H9 (cell line): ENCODE data around the gene NLRP1. TPM values are rescaled to one million over a fixed set of nuclear protein-coding genes. Genes with fewer than 3 reads are reported as not detected.

Experiments used
- DNase-seq: peaks from one replicate; pipeline ENCODE4 v3.0.0-alpha.2; 2017
- H2AFZ ChIP-seq: one replicate; pipeline ENCODE4 v1.6.1; 2013; ENCODE audit warnings: mild to moderate bottlenecking, low read length, control low read depth, moderate library complexity
- H2AK5ac ChIP-seq: 2 replicates; pipeline ENCODE4 v1.6.1; 2013; ENCODE audit warnings: low read length, control low read depth, mixed read lengths; ENCODE audit not compliant: insufficient read length
- H2BK120ac ChIP-seq: one replicate; pipeline ENCODE4 v1.6.1; 2013; ENCODE audit warnings: low read depth, mild to moderate bottlenecking, low read length, control low read depth, inconsistent platforms; ENCODE audit not compliant: poor library complexity, severe bottlenecking
- H2BK12ac ChIP-seq: 2 replicates; pipeline ENCODE4 v1.6.1; 2013; ENCODE audit warnings: low read length, control low read depth, mixed read lengths, low read depth; ENCODE audit not compliant: insufficient read length
- H2BK15ac ChIP-seq: 2 replicates; pipeline ENCODE4 v1.6.1; 2013; ENCODE audit warnings: low read depth, low read length, control low read depth
- H2BK20ac ChIP-seq: one replicate; pipeline ENCODE4 v1.6.1; 2013; ENCODE audit warnings: low read depth, mild to moderate bottlenecking, low read length, control low read depth, inconsistent platforms; ENCODE audit not compliant: poor library complexity, severe bottlenecking
- H2BK5ac ChIP-seq: 2 replicates; pipeline ENCODE4 v1.6.1; 2013; ENCODE audit warnings: low read length, control low read depth, mixed read lengths; ENCODE audit not compliant: insufficient read length
- H3K14ac ChIP-seq: 2 replicates; pipeline ENCODE4 v1.6.1; 2013; ENCODE audit warnings: low read length, control low read depth; ENCODE audit not compliant: insufficient read depth
- H3K18ac ChIP-seq: 2 replicates; pipeline ENCODE4 v1.6.1; 2013; ENCODE audit warnings: low read depth, mild to moderate bottlenecking, mixed read lengths, low read length, control low read depth; ENCODE audit not compliant: insufficient read length
- H3K23ac ChIP-seq: 2 replicates; pipeline ENCODE4 v1.6.1; 2013; ENCODE audit warnings: low read length, control low read depth, mixed read lengths, low read depth; ENCODE audit not compliant: insufficient read length
- H3K23me2 ChIP-seq: 2 replicates; pipeline ENCODE4 v1.6.1; 2013; ENCODE audit warnings: low read depth, mild to moderate bottlenecking, mixed read lengths, low read length, control low read depth; ENCODE audit not compliant: insufficient read length, poor library complexity, severe bottlenecking
- H3K27ac ChIP-seq: 2 replicates; pipeline ENCODE4 v1.5.1; 2013; ENCODE audit warnings: low read length, control low read depth, mixed read lengths, low read depth; ENCODE audit not compliant: insufficient read length
- H3K27me3 ChIP-seq: 2 replicates; pipeline ENCODE4 v1.6.1; 2013; ENCODE audit warnings: low read length, control low read depth, inconsistent platforms; ENCODE audit not compliant: insufficient read depth
- H3K4ac ChIP-seq: 2 replicates; pipeline ENCODE4 v1.6.1; 2013; ENCODE audit warnings: low read depth, mild to moderate bottlenecking, control low read depth, inconsistent platforms, low read length, moderate library complexity
- H3K4me1 ChIP-seq: 2 replicates; pipeline ENCODE4 v1.6.1; 2013; ENCODE audit warnings: low read length, control low read depth, inconsistent platforms; ENCODE audit not compliant: insufficient read depth
- H3K4me2 ChIP-seq: 2 replicates; pipeline ENCODE4 v1.6.1; 2013; ENCODE audit warnings: low read length, control low read depth, mixed read lengths; ENCODE audit not compliant: insufficient read length, insufficient read depth
- H3K56ac ChIP-seq: 2 replicates; pipeline ENCODE4 v1.6.1; 2013; ENCODE audit warnings: low read depth, mild to moderate bottlenecking, mixed read lengths, low read length, control low read depth; ENCODE audit not compliant: insufficient read length
- H3K79me1 ChIP-seq: 2 replicates; pipeline ENCODE4 v1.6.1; 2013; ENCODE audit warnings: low read depth, mild to moderate bottlenecking, moderate library complexity, low read length, control low read depth, inconsistent platforms; ENCODE audit not compliant: insufficient read depth, poor library complexity, severe bottlenecking
- H3K79me2 ChIP-seq: 2 replicates; pipeline ENCODE4 v1.6.1; 2013; ENCODE audit warnings: low read length, control low read depth, inconsistent platforms; ENCODE audit not compliant: insufficient read depth
- H3K9ac ChIP-seq: 2 replicates; pipeline ENCODE4 v1.6.1; 2013; ENCODE audit warnings: low read length, control low read depth, mixed read lengths; ENCODE audit not compliant: insufficient read length; ENCODE audit errors: extremely low read depth
- H3K9me3 ChIP-seq: one replicate; pipeline ENCODE4 v1.6.1; 2013; ENCODE audit warnings: low read depth, low read length, inconsistent platforms; ENCODE audit not compliant: control insufficient read depth
- H3T11ph ChIP-seq: one replicate; pipeline ENCODE4 v1.6.1; 2013; ENCODE audit warnings: mild to moderate bottlenecking, low read length, control low read depth, inconsistent platforms
- H4K20me1 ChIP-seq: one replicate; pipeline ENCODE4 v1.6.1; 2013; ENCODE audit not compliant: control insufficient read depth, insufficient read length, insufficient read depth
- H4K5ac ChIP-seq: 2 replicates; pipeline ENCODE4 v1.6.1; 2013; ENCODE audit warnings: low read depth, mild to moderate bottlenecking, mixed read lengths, low read length, control low read depth; ENCODE audit not compliant: insufficient read length
- H4K8ac ChIP-seq: replicated peaks from 2 replicates; pipeline ENCODE4 v1.6.1; 2013; ENCODE audit warnings: low read length, control low read depth, mixed read lengths, low read depth; ENCODE audit not compliant: insufficient read length
- H4K91ac ChIP-seq: 2 replicates; pipeline ENCODE4 v1.6.1; 2013; ENCODE audit warnings: low read depth, mild to moderate bottlenecking, moderate library complexity, mixed read lengths, low read length, control low read depth; ENCODE audit not compliant: insufficient read length
- H3K27ac Mint-ChIP-seq, 3 experiments: 2 replicates in 2 of 3; 3 replicates in 1 of 3; pipeline ENCODE4 v1.8.0; 2020 to 2021; ENCODE audit warnings: mixed read lengths in 3 of 3, mild to moderate bottlenecking in 1 of 3, moderate library complexity in 1 of 3
- H3K27me3 Mint-ChIP-seq: 2 replicates; pipeline ENCODE4 v1.8.0; 2021; ENCODE audit warnings: low read depth, mild to moderate bottlenecking, moderate library complexity, mixed read lengths
- H3K36me3 Mint-ChIP-seq, 3 experiments: 2 replicates in 2 of 3; 3 replicates in 1 of 3; pipeline ENCODE4 v1.8.0; 2020 to 2021; ENCODE audit warnings: low read depth in 3 of 3, mixed read lengths in 3 of 3; ENCODE audit not compliant: insufficient read depth in 1 of 3
- H3K4me1 Mint-ChIP-seq, 2 experiments: 2 replicates each; pipeline ENCODE4 v1.8.0; 2020; ENCODE audit warnings: mixed read lengths in 2 of 2
- H3K4me3 Mint-ChIP-seq, 2 experiments: 2 replicates in 1 of 2; 3 replicates in 1 of 2; pipeline ENCODE4 v1.8.0; 2020 to 2021; ENCODE audit warnings: mild to moderate bottlenecking in 2 of 2, mixed read lengths in 2 of 2, moderate library complexity in 1 of 2
- H3K9me3 Mint-ChIP-seq, 2 experiments: 2 replicates in 1 of 2; 3 replicates in 1 of 2; pipeline ENCODE4 v1.8.0; 2020; ENCODE audit warnings: mild to moderate bottlenecking in 2 of 2, mixed read lengths in 2 of 2, moderate library complexity in 1 of 2
- CTCF ChIP-seq: fragments of 200-600 bp; sonication (generic); conservative IDR thresholded peaks from 3 replicates; pipeline ENCODE4 v1.8.0; 2021; ENCODE audit warnings: antibody characterized with exemption, mild to moderate bottlenecking
- WGBS: extraction: QIAGEN DNeasy Blood & Tissue Kit; methylation state at CpG from one replicate; pipeline ENCODE4 v1.1.7; 2013; ENCODE audit warnings: missing lambda C conversion rate, low lambda C conversion rate, mixed read lengths; ENCODE audit not compliant: insufficient read length; ENCODE audit errors: extremely low coverage; 5-methylcytosine and 5-hydroxymethylcytosine counted together
- total RNA-seq: library from RNA; stranded (reverse); gene quantifications from 2 replicates; pipeline ENCODE4 v1.2.1, GENCODE V29; 2021

Gene NLRP1
- total RNA-seq, 1 experiment from 2014 or later, result 12.1 TPM

DNA sequence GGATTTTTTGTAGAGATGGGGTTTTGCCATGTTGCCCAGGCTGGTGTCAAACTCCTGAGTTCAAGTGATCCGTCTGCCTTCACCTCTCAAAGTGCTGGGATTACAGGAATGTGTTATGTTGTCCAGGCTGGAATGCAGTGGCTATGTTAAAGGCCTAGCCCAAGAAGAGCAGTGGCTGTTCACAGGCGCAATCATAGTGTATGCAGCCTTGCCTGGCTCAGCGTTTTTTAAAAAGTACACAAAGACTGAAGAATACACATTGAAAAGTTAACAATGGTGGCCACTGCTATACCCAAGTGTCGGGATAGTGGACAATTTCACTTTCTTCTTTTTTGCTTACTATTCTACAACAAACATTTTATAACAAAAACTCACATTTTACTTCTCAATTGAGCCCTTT, 105.3 kb downstream of the NLRP1 start:
- no peaks in the 10 kb centered on the region for H3K79me2 ChIP-seq

More for the DNA sequence above, 105.3 kb downstream of the NLRP1 start:
- H3K23ac ChIP-seq, result no peak overlapping the region
- H4K20me1 ChIP-seq, result no peaks in the 10 kb centered on the region
- H2AFZ ChIP-seq, result no peak overlapping the region
- no peak overlapping the region for H3K56ac ChIP-seq
- H3K27me3 ChIP-seq, result no peaks in the 10 kb centered on the region
- no peak overlapping the region for H3K18ac ChIP-seq
- H3K36me3 Mint-ChIP-seq, result peaks cover 55 to 92% (median 91%) of the 10 kb centered on the region in 3 experiments
- H3K14ac ChIP-seq, result no peak overlapping the region
- H3K27me3 Mint-ChIP-seq, result no peaks in the 10 kb centered on the region
- H2BK15ac ChIP-seq, result no peak overlapping the region
- H2BK120ac ChIP-seq, result no peak overlapping the region
- no peak overlapping the region for H4K8ac ChIP-seq
- no peaks in the 10 kb centered on the region for H3K4me1 Mint-ChIP-seq
- H3K4me3 Mint-ChIP-seq, result no peak overlapping the region
- no peak overlapping the region for H3K9ac ChIP-seq
- H3K79me1 ChIP-seq, result peaks cover 3% of the 10 kb centered on the region
- H3K27ac Mint-ChIP-seq, result no peak overlapping the region
- no peak overlapping the region for H4K91ac ChIP-seq
- no CpG with 5 or more reads among the region's 4 CpGs for WGBS
- H3K9me3 ChIP-seq, result no peaks in the 10 kb centered on the region
- H3K4ac ChIP-seq, result no peak overlapping the region
- H2AK5ac ChIP-seq, result no peak overlapping the region
- TF ChIP-seq CTCF, result no peak
- no peaks in the 10 kb centered on the region for H3K23me2 ChIP-seq
- no peak for DNase-seq
- no peaks in the 10 kb centered on the region for H3K4me1 ChIP-seq
- no peak overlapping the region for H2BK12ac ChIP-seq
- H3T11ph ChIP-seq, result no peak overlapping the region
- no peak overlapping the region for H2BK5ac ChIP-seq
- H4K5ac ChIP-seq, result no peak overlapping the region
- H3K4me2 ChIP-seq, result no peak overlapping the region
- H3K27ac ChIP-seq, result no peak overlapping the region
- no peaks in the 10 kb centered on the region for H3K9me3 Mint-ChIP-seq
- no peak overlapping the region for H2BK20ac ChIP-seq
